Nephron (organoid): Measurements from ENCODE around the gene SHD.
"Not testable (repeated sequence)": the region's sequence is repeated elsewhere in the genome, so short reads cannot be mapped to it uniquely, and the experiment has no call there.

Experiments
- H3K27ac Mint-ChIP-seq, 3 experiments: 2 replicates each; pipeline ENCODE4 v1.8.0; 2020; ENCODE audit warnings: mixed read lengths in 3 of 3, mild to moderate bottlenecking in 2 of 3, moderate library complexity in 1 of 3
- H3K27me3 Mint-ChIP-seq: 2 replicates; pipeline ENCODE4 v1.8.0; 2021; ENCODE audit warnings: low read depth, mild to moderate bottlenecking, moderate library complexity, mixed read lengths
- H3K36me3 Mint-ChIP-seq: 2 replicates; pipeline ENCODE4 v1.8.0; 2020; ENCODE audit warnings: low read depth, mixed read lengths
- H3K4me1 Mint-ChIP-seq: 2 replicates; pipeline ENCODE4 v1.8.0; 2020; ENCODE audit warnings: mixed read lengths
- H3K4me3 Mint-ChIP-seq, 3 experiments: 2 replicates each; pipeline ENCODE4 v1.8.0; 2020; ENCODE audit warnings: mild to moderate bottlenecking in 3 of 3, mixed read lengths in 3 of 3, moderate library complexity in 2 of 3
- H3K9me3 Mint-ChIP-seq: 2 replicates; pipeline ENCODE4 v1.8.0; 2020; ENCODE audit warnings: mixed read lengths
- CTCF ChIP-seq, 3 experiments: fragments of 200-600 bp; sonication (generic); IDR thresholded peaks; one replicate each; pipeline ENCODE4 v1.5.0; 2021; ENCODE audit warnings: antibody characterized with exemption in 3 of 3; ENCODE audit not compliant: unreplicated experiment in 3 of 3

The SHD gene

GRCh38 chr19:4327252-4327876 lies 48.3 kb downstream of the SHD start:
- no peaks in the 10 kb centered on the region for H3K9me3 Mint-ChIP-seq
- peak overlapping the region in 2 of 3 experiments; percentile 54 to 61 for H3K27ac Mint-ChIP-seq
- peak overlapping the region; percentile 82 to 88 (median 84) for H3K4me3 Mint-ChIP-seq
- peaks cover 13% of the 10 kb centered on the region for H3K27me3 Mint-ChIP-seq
- TF ChIP-seq CTCF (IDR thresholded peaks at IDR 0.05; ENCODE audit: unreplicated experiment in 3 of 3) = no peak
- H3K36me3 Mint-ChIP-seq = peaks cover 3% of the 10 kb centered on the region
- H3K4me1 Mint-ChIP-seq = peaks cover 10% of the 10 kb centered on the region

- Mint-ChIP-seq H3K27me3 (peaks cover 13% of the 10 kb centered on the region), H3K27ac (peak overlapping the region in 1 of 3 experiments; percentile 61), H3K36me3 (peaks cover 3% of the 10 kb centered on the region), H3K4me3 (peak overlapping the region; percentile 82 to 88 (median 84)), H3K4me1 (peaks cover 10% of the 10 kb centered on the region), H3K9me3 (no peaks in the 10 kb centered on the region)
- no peak for TF ChIP-seq CTCF (IDR thresholded peaks at IDR 0.05; ENCODE audit: unreplicated experiment in 3 of 3)
Observed at GRCh38 chr19:4327877-4328242, 48.8 kb downstream of the SHD start.

- Mint-ChIP-seq H3K27ac (no peak overlapping the region), H3K4me1 (peaks cover 10% of the 10 kb centered on the region), H3K4me3 (peak overlapping the region; percentile 82 to 88 (median 84)), H3K9me3 (no peaks in the 10 kb centered on the region), H3K36me3 (peaks cover 3% of the 10 kb centered on the region), H3K27me3 (peaks cover 13% of the 10 kb centered on the region)
- no peak for TF ChIP-seq CTCF (IDR thresholded peaks at IDR 0.05; ENCODE audit: unreplicated experiment in 3 of 3)
Observed at GRCh38 chr19:4328243-4328990, 49.4 kb downstream of the SHD start.

- H3K27ac Mint-ChIP-seq, H3K9me3 Mint-ChIP-seq, H3K36me3 Mint-ChIP-seq, H3K4me1 Mint-ChIP-seq: not testable (repeated sequence)
- H3K4me3 Mint-ChIP-seq = peak overlapping the region; percentile 82 to 88 (median 84)
- H3K27me3 Mint-ChIP-seq = peaks cover 13% of the 10 kb centered on the region
Observed at GRCh38 chr19:4328991-4329681, 50.1 kb downstream of the SHD start.

- TF ChIP-seq CTCF (IDR thresholded peaks at IDR 0.05; ENCODE audit: unreplicated experiment in 3 of 3) = no peak
- Mint-ChIP-seq H3K4me3 (peak overlapping the region in 1 of 3 experiments; percentile 20), H3K27ac (no peak overlapping the region), H3K4me1 (peaks cover 10% of the 10 kb centered on the region), H3K27me3 (peaks cover 13% of the 10 kb centered on the region), H3K9me3 (no peaks in the 10 kb centered on the region), H3K36me3 (peaks cover 3% of the 10 kb centered on the region)
Observed at GRCh38 chr19:4329858-4330257, 50.8 kb downstream of the SHD start.

- H3K4me1 Mint-ChIP-seq = peaks cover 9% of the 10 kb centered on the region
- no peak for TF ChIP-seq CTCF (IDR thresholded peaks at IDR 0.05; ENCODE audit: unreplicated experiment in 3 of 3)
- no peaks in the 10 kb centered on the region for H3K9me3 Mint-ChIP-seq
- H3K36me3 Mint-ChIP-seq = peaks cover 7% of the 10 kb centered on the region
- H3K27me3 Mint-ChIP-seq = no peaks in the 10 kb centered on the region
- H3K4me3 Mint-ChIP-seq = no peak overlapping the region
- H3K27ac Mint-ChIP-seq = no peak overlapping the region
Observed at GRCh38 chr19:4334929-4335570, 56.0 kb downstream of the SHD start.
